GM23338 (cell line): ENCODE results near the gene PTPN20. TPM values are rescaled to one million over a fixed set of nuclear protein-coding genes. Genes with fewer than 3 reads are reported as not detected.

Experiments used
- ATAC-seq: fragments of 200-7000 bp; cut with Tn5 transposase; 3 replicates; pipeline ENCODE4 v1.9.1; 2020
- DNase-seq: peaks from one replicate; pipeline ENCODE4 v3.0.0-alpha.2; 2015; ENCODE audit warnings: low spot score
- H2AFZ ChIP-seq: fragments of 200-600 bp; sonication (generic); 2 replicates; pipeline ENCODE4 v1.8.0; 2016; ENCODE audit warnings: antibody characterized with exemption, mild to moderate bottlenecking, moderate library complexity
- H3F3A ChIP-seq: fragments of 200-600 bp; sonication (generic); replicated peaks from 2 replicates; pipeline ENCODE4 v1.8.0; 2017; ENCODE audit warnings: antibody characterized with exemption, mixed run types, low read depth
- H3K27ac ChIP-seq: fragments of 200-600 bp; sonication (generic); 2 replicates; pipeline ENCODE4 v1.6.1; 2016; ENCODE audit warnings: low read depth
- H3K27me3 ChIP-seq: fragments of 200-600 bp; sonication (generic); 2 replicates; pipeline ENCODE4 v1.8.0; 2016; ENCODE audit warnings: mild to moderate bottlenecking, mixed run types, moderate library complexity; ENCODE audit not compliant: insufficient read depth
- H3K36me3 ChIP-seq: fragments of 200-600 bp; sonication (generic); 2 replicates; pipeline ENCODE4 v1.8.0; 2016; ENCODE audit warnings: mild to moderate bottlenecking; ENCODE audit not compliant: insufficient read depth
- H3K4me1 ChIP-seq: fragments of 200-600 bp; sonication (generic); 2 replicates; pipeline ENCODE4 v1.8.0; 2016; ENCODE audit warnings: mild to moderate bottlenecking, moderate library complexity; ENCODE audit not compliant: insufficient read depth
- H3K4me2 ChIP-seq: fragments of 200-600 bp; sonication (generic); 2 replicates; pipeline ENCODE4 v1.7.1; 2017; ENCODE audit warnings: mixed run types
- H3K4me3 ChIP-seq: fragments of 200-600 bp; sonication (generic); 2 replicates; pipeline ENCODE4 v1.6.1; 2016; ENCODE audit warnings: mixed run types
- H3K79me2 ChIP-seq: fragments of 200-600 bp; sonication (generic); replicated peaks from 2 replicates; pipeline ENCODE4 v1.8.0; 2017; ENCODE audit warnings: mild to moderate bottlenecking; ENCODE audit not compliant: insufficient read depth
- H3K9me2 ChIP-seq: fragments of 200-600 bp; sonication (generic); 2 replicates; pipeline ENCODE4 v1.8.0; 2017; ENCODE audit not compliant: insufficient read depth
- H4K20me1 ChIP-seq: fragments of 200-600 bp; sonication (generic); replicated peaks from 2 replicates; pipeline ENCODE4 v1.8.0; 2017; ENCODE audit warnings: mild to moderate bottlenecking; ENCODE audit not compliant: insufficient read depth
- H3K27ac Mint-ChIP-seq: 2 replicates; pipeline ENCODE4 v1.8.0; 2020; ENCODE audit warnings: inconsistent platforms, mild to moderate bottlenecking, moderate library complexity, mixed read lengths
- H3K27me3 Mint-ChIP-seq: 3 replicates; pipeline ENCODE4 v1.8.0; 2022; ENCODE audit warnings: low read depth, mild to moderate bottlenecking, moderate library complexity, mixed read lengths, inconsistent platforms; ENCODE audit not compliant: insufficient read depth, poor library complexity
- H3K36me3 Mint-ChIP-seq: 3 replicates; pipeline ENCODE4 v1.8.0; 2021; ENCODE audit warnings: low read depth, mild to moderate bottlenecking, inconsistent platforms, moderate library complexity, mixed read lengths
- H3K4me1 Mint-ChIP-seq: 3 replicates; pipeline ENCODE4 v1.8.0; 2020; ENCODE audit warnings: mild to moderate bottlenecking, inconsistent platforms, mixed read lengths
- H3K4me3 Mint-ChIP-seq: 3 replicates; pipeline ENCODE4 v1.8.0; 2021; ENCODE audit warnings: moderate library complexity, mild to moderate bottlenecking, inconsistent platforms, mixed read lengths
- H3K9me3 Mint-ChIP-seq: 3 replicates; pipeline ENCODE4 v1.8.0; 2020; ENCODE audit warnings: moderate library complexity, mild to moderate bottlenecking, inconsistent platforms, mixed read lengths
- CREB1 ChIP-seq: fragments of 250-450 bp; sonication (Bioruptor Pico); IDR thresholded peaks from 2 replicates; pipeline ENCODE4 v1.5.0; 2020; ENCODE audit warnings: low read depth, mild to moderate bottlenecking, moderate library complexity
- ETS1 ChIP-seq: IDR thresholded peaks from 2 replicates; pipeline ENCODE4 v1.6.1; 2016; ENCODE audit warnings: antibody characterized with exemption
- EZH2 ChIP-seq: fragments of 200-600 bp; sonication (generic); IDR thresholded peaks from one replicate; pipeline ENCODE4 v1.8.0; 2017; ENCODE audit warnings: antibody characterized with exemption, mild to moderate bottlenecking, low read depth; ENCODE audit not compliant: unreplicated experiment
- EZH2phosphoT487 ChIP-seq: fragments of 200-600 bp; sonication (generic); IDR thresholded peaks from one replicate; pipeline ENCODE4 v1.8.1; 2018; ENCODE audit warnings: antibody characterized with exemption; ENCODE audit not compliant: unreplicated experiment
- JUNB ChIP-seq: IDR thresholded peaks from one replicate; pipeline ENCODE4 v1.6.1; 2016; ENCODE audit warnings: antibody characterized with exemption; ENCODE audit not compliant: unreplicated experiment
- NANOG ChIP-seq: IDR thresholded peaks from 2 replicates; pipeline ENCODE4 v1.6.1; 2016; ENCODE audit warnings: antibody characterized with exemption, borderline replicate concordance
- POLR2AphosphoS5 ChIP-seq: IDR thresholded peaks from 2 replicates; pipeline ENCODE4 v1.6.1; 2016; ENCODE audit warnings: antibody characterized with exemption, low read depth
- STAT1 ChIP-seq: IDR thresholded peaks from one replicate; pipeline ENCODE4 v1.6.1; 2016; ENCODE audit warnings: antibody characterized with exemption; ENCODE audit not compliant: unreplicated experiment
- ZNF114 ChIP-seq: fragments of 250-450 bp; sonication (Bioruptor Pico); IDR thresholded peaks from 2 replicates; pipeline ENCODE4 v1.5.0; 2020; ENCODE audit warnings: mild to moderate bottlenecking, moderate library complexity
- ZNF331 ChIP-seq: fragments of 250-450 bp; sonication (Bioruptor Pico); IDR thresholded peaks from 2 replicates; pipeline ENCODE4 v1.5.0; 2020; ENCODE audit warnings: low read depth, mild to moderate bottlenecking, moderate library complexity
- polyA plus RNA-seq: library from polyadenylated mRNA; unstranded; fragments of >200 nt; fragmentation: Nextera tagmentation; extraction: Ambion mirVana; gene quantifications from 2 replicates; pipeline ENCODE4 v1.2.1, GENCODE V29; 2016
- total RNA-seq: library from RNA; depleted of rRNA; stranded (reverse); fragments of >200 nt; shearing (Covaris generic); gene quantifications from 2 replicates; pipeline ENCODE4 v1.2.3, GENCODE V29; 2014
- TF ChIP-seq, protein P1 (sequence below): fragments of 250-450 bp; sonication (Bioruptor Pico); IDR thresholded peaks from 2 replicates; pipeline ENCODE4 v1.5.0; 2020; ENCODE audit warnings: mild to moderate bottlenecking, moderate library complexity

Gene PTPN20
- total and polyA plus RNA-seq, 2 experiments from 2014 or later, result 0.13 TPM; not detected in 1

DNA sequence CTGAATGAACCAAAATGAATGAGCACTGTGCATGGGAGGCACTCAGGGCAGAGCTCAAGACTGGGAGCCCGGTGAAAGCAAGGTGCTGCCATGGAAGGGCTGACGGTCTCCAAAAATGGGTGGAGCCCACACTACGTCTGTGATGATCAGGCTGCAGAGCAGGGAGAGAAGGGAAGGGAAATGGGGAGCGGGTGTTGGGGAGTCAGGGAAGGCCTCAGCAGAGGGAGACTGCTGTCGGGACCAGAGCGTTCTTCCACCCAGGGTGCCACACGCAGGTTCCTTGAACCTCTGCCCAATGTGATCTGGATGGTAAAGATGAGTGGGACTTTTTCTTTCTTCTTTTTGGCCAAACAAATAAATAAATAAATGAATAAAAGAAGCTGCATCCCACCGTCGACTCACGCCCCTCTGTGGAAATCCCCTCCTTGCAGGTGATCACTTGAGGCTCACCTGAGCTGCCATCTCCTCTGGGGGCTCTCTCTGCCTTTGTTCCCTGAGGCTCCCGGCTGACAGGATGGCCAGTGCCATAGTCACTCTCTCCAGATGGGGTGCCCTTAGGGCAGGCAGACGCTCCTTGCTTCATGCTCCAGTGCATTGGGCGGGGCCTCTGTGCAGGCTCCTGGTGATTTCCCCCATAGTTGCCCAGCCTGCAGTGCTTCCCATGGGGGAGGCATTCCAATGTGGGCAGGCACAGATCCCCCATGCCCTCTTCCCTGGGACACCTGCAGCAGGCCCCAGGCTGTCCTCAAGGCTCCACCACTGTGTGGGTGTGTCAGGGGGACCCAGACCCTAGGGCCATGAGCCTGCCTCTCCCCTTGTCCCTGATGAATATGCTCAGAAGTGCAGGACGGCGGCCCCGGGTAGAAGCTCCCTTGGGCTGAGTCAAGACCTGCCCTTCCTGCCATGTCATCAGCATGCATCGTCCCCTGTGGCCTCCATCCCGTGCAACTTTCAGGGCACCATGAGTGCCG lies 131.8 kb downstream of the PTPN20 start:
- H3K27me3 ChIP-seq, result no peaks in the 10 kb centered on the region
- no peaks in the 10 kb centered on the region for H3F3A ChIP-seq
- H3K36me3 ChIP-seq, result no peaks in the 10 kb centered on the region
- peaks cover 8% of the 10 kb centered on the region for H3K4me1 Mint-ChIP-seq
- no peak overlapping the region for H3K4me3 Mint-ChIP-seq
- no peak overlapping the region for H3K27ac ChIP-seq
- DNase-seq (peak; percentile 10), ATAC-seq (peak; percentile 44)
- H3K9me3 Mint-ChIP-seq, result no peaks in the 10 kb centered on the region
- H3K4me2 ChIP-seq, result no peak overlapping the region
- no peaks in the 10 kb centered on the region for H3K79me2 ChIP-seq
- H3K4me3 ChIP-seq, result no peak overlapping the region
- H2AFZ ChIP-seq, result 0 out of 2 replicates have a peak overlapping the region, but pooled peaks have one; percentile 52
- H3K4me1 ChIP-seq, result no peaks in the 10 kb centered on the region
- TF ChIP-seq EZH2 (no peak), STAT1 (no peak), NANOG (no peak), ZNF331 (CRISPR knock-in tag) (no peak), CREB1 (CRISPR knock-in tag) (no peak), POLR2AphosphoS5 (no peak), EZH2phosphoT487 (no peak), ZNF114 (CRISPR knock-in tag) (no peak), JUNB (no peak), ETS1 (no peak)
- TF ChIP-seq, protein P1, sequence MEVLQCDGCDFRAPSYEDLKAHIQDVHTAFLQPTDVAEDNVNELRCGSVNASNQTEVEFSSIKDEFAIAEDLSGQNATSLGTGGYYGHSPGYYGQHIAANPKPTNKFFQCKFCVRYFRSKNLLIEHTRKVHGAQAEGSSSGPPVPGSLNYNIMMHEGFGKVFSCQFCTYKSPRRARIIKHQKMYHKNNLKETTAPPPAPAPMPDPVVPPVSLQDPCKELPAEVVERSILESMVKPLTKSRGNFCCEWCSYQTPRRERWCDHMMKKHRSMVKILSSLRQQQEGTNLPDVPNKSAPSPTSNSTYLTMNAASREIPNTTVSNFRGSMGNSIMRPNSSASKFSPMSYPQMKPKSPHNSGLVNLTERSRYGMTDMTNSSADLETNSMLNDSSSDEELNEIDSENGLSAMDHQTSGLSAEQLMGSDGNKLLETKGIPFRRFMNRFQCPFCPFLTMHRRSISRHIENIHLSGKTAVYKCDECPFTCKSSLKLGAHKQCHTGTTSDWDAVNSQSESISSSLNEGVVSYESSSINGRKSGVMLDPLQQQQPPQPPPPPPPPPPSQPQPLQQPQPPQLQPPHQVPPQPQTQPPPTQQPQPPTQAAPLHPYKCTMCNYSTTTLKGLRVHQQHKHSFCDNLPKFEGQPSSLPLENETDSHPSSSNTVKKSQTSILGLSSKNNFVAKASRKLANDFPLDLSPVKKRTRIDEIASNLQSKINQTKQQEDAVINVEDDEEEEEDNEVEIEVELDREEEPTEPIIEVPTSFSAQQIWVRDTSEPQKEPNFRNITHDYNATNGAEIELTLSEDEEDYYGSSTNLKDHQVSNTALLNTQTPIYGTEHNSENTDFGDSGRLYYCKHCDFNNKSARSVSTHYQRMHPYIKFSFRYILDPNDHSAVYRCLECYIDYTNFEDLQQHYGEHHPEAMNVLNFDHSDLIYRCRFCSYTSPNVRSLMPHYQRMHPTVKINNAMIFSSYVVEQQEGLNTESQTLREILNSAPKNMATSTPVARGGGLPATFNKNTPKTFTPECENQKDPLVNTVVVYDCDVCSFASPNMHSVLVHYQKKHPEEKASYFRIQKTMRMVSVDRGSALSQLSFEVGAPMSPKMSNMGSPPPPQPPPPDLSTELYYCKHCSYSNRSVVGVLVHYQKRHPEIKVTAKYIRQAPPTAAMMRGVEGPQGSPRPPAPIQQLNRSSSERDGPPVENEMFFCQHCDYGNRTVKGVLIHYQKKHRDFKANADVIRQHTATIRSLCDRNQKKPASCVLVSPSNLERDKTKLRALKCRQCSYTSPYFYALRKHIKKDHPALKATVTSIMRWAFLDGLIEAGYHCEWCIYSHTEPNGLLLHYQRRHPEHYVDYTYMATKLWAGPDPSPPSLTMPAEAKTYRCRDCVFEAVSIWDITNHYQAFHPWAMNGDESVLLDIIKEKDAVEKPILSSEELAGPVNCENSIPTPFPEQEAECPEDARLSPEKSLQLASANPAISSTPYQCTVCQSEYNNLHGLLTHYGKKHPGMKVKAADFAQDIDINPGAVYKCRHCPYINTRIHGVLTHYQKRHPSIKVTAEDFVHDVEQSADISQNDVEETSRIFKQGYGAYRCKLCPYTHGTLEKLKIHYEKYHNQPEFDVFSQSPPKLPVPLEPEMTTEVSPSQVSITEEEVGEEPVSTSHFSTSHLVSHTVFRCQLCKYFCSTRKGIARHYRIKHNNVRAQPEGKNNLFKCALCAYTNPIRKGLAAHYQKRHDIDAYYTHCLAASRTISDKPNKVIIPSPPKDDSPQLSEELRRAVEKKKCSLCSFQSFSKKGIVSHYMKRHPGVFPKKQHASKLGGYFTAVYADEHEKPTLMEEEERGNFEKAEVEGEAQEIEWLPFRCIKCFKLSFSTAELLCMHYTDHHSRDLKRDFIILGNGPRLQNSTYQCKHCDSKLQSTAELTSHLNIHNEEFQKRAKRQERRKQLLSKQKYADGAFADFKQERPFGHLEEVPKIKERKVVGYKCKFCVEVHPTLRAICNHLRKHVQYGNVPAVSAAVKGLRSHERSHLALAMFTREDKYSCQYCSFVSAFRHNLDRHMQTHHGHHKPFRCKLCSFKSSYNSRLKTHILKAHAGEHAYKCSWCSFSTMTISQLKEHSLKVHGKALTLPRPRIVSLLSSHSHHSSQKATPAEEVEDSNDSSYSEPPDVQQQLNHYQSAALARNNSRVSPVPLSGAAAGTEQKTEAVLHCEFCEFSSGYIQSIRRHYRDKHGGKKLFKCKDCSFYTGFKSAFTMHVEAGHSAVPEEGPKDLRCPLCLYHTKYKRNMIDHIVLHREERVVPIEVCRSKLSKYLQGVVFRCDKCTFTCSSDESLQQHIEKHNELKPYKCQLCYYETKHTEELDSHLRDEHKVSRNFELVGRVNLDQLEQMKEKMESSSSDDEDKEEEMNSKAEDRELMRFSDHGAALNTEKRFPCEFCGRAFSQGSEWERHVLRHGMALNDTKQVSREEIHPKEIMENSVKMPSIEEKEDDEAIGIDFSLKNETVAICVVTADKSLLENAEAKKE (CRISPR knock-in tag), result no peak
- H3K27me3 Mint-ChIP-seq, result peaks cover 10% of the 10 kb centered on the region
- no peaks in the 10 kb centered on the region for H3K9me2 ChIP-seq
- H3K27ac Mint-ChIP-seq, result no peak overlapping the region
- H4K20me1 ChIP-seq, result no peaks in the 10 kb centered on the region
- H3K36me3 Mint-ChIP-seq, result no peaks in the 10 kb centered on the region
